K562 (cell line): Measurements from ENCODE around the gene HAPLN3. TPM values are rescaled to one million over a fixed set of nuclear protein-coding genes. Genes with fewer than 3 reads are reported as not detected.

ENCODE experiments used
- ATAC-seq: fragments of 200-7000 bp; cut with Tn5 transposase; 3 replicates; pipeline ENCODE4 v1.9.1; 2020; ENCODE audit warnings: moderate library complexity
- BruUV-seq: library from RNA; stranded (reverse); fragments of 400-500 nt; replicated peaks from 2 replicates; lab custom pipeline; 2021; lab: Mats Ljungman, UMichigan
- CTCF ChIA-PET: fragments of 300-600 bp; formaldehyde crosslinking; extraction: SDS; loops from one replicate; lab custom pipeline; 2021; ENCODE audit warnings: low intra/inter-chr PET ratio; lab: Yijun Ruan, JAX
- POLR2A ChIA-PET: fragments of 300-600, 350-650 bp; sonication (Branson Sonifier 250); formaldehyde crosslinking; extraction: SDS; loops from one replicate; lab custom pipeline; 2021; ENCODE audit warnings: antibody characterized with exemption, inconsistent platforms; lab: Yijun Ruan, JAX
- DNase-seq, 4 experiments: peaks; one replicate each; pipeline versions ENCODE4 v3.0.0 to v3.0.0-alpha.2; 2011 to 2018; ENCODE audit warnings: low spot score in 3 of 4, mixed read lengths in 3 of 4; ENCODE audit errors: extremely low read depth in 1 of 4
- FAIRE-seq: peaks from 2 replicates; lab custom pipeline; 2011; peaks lifted over from hg19 to GRCh38; lab: Jason Lieb, UNC
- H2AFZ ChIP-seq: 2 replicates; pipeline ENCODE4 v1.6.0; 2011; ENCODE audit warnings: low read depth, low read length, control low read depth, inconsistent platforms
- H3K27ac ChIP-seq: fragments of 200-600 bp; 3 replicates; pipeline ENCODE4 v1.8.0; 2011; ENCODE audit warnings: low read depth, mild to moderate bottlenecking, control low read depth, inconsistent platforms, low read length, moderate library complexity, mixed read lengths; ENCODE audit errors: extremely low read depth
- H3K27me3 ChIP-seq, 2 experiments: fragments of 300-600 bp in 1 of 2; 2 replicates in 1 of 2; 3 replicates in 1 of 2; pipeline versions ENCODE4 v1.6.0 to v1.8.0; 2011; ENCODE audit warnings: inconsistent platforms in 2 of 2, low read length in 2 of 2, mild to moderate bottlenecking in 1 of 2, mixed read lengths in 1 of 2, moderate library complexity in 1 of 2; ENCODE audit not compliant: control insufficient read depth in 2 of 2, insufficient read depth in 2 of 2
- H3K36me3 ChIP-seq: fragments of 300-600 bp; 3 replicates; pipeline ENCODE4 v1.8.0; 2011; ENCODE audit warnings: mild to moderate bottlenecking, low read length, inconsistent platforms; ENCODE audit not compliant: control insufficient read depth, insufficient read depth
- H3K4me1 ChIP-seq, 2 experiments: fragments of 200-600 bp in 1 of 2; replicated peaks in 1 of 2; 2 replicates in 1 of 2; 3 replicates in 1 of 2; pipeline versions ENCODE4 v1.5.1 to v1.8.0; 2011; ENCODE audit warnings: inconsistent platforms in 2 of 2, low read length in 2 of 2, mild to moderate bottlenecking in 1 of 2, mixed read lengths in 1 of 2, moderate library complexity in 1 of 2; ENCODE audit not compliant: control insufficient read depth in 2 of 2, insufficient read depth in 2 of 2
- H3K4me2 ChIP-seq: 2 replicates; pipeline ENCODE4 v1.6.1; 2011; ENCODE audit warnings: low read length, control low read depth, inconsistent platforms, mixed read lengths; ENCODE audit not compliant: insufficient read depth
- H3K4me3 ChIP-seq: fragments of 200-600 bp; sonication (generic), shearing (Covaris generic); 2 replicates; pipeline ENCODE4 v1.5.1; 2016; ENCODE audit warnings: control low read depth, inconsistent platforms
- H3K79me2 ChIP-seq: fragments of 200-600 bp; 3 replicates; pipeline ENCODE4 v1.8.0; 2011; ENCODE audit warnings: low read length, inconsistent platforms; ENCODE audit not compliant: control insufficient read depth, insufficient read depth
- H3K9ac ChIP-seq, 2 experiments: 2 replicates each; pipeline versions ENCODE4 v1.6.0 to v1.6.1; 2011; ENCODE audit warnings: low read depth in 2 of 2, low read length in 2 of 2, control low read depth in 1 of 2, inconsistent platforms in 1 of 2, mild to moderate bottlenecking in 1 of 2, mixed read lengths in 1 of 2; ENCODE audit not compliant: insufficient read depth in 1 of 2
- H3K9me1 ChIP-seq: one replicate; pipeline ENCODE4 v1.6.0; 2011; ENCODE audit warnings: inconsistent platforms, mild to moderate bottlenecking, low read length, moderate library complexity; ENCODE audit not compliant: control insufficient read depth, insufficient read depth
- H3K9me3 ChIP-seq: replicated peaks from 2 replicates; pipeline ENCODE4 v1.5.1; 2011; ENCODE audit warnings: low read depth, low read length, inconsistent platforms; ENCODE audit not compliant: control insufficient read depth, insufficient read depth
- H4K20me1 ChIP-seq: replicated peaks from 2 replicates; pipeline ENCODE4 v1.6.1; 2011; ENCODE audit warnings: low read length, inconsistent platforms, mixed read lengths; ENCODE audit not compliant: control insufficient read depth, insufficient read depth
- ATF4 ChIP-seq: fragments of 450-650 bp; formaldehyde crosslinking; IDR thresholded peaks from 2 replicates; pipeline ENCODE4 v1.4.0; 2022; ENCODE audit warnings: mild to moderate bottlenecking, moderate library complexity
- BCLAF1 ChIP-seq, 2 experiments: fragments of 450-650 bp in 1 of 2; IDR thresholded peaks; 2 replicates each; pipeline ENCODE4 v1.6.1; 2011 to 2017; ENCODE audit warnings: low read depth in 2 of 2, antibody characterized with exemption in 1 of 2, borderline replicate concordance in 1 of 2, low read length in 1 of 2, mild to moderate bottlenecking in 1 of 2, mixed read lengths in 1 of 2; ENCODE audit not compliant: control insufficient read depth in 1 of 2
- ELF4 ChIP-seq: fragments of 450-650 bp; formaldehyde crosslinking; IDR thresholded peaks from 2 replicates; pipeline ENCODE4 v1.4.0; 2022; ENCODE audit warnings: missing genetic modification characterization
- GTF3C2 ChIP-seq: IDR thresholded peaks from 3 replicates; pipeline ENCODE4 v1.6.1; 2011; ENCODE audit warnings: borderline replicate concordance, mild to moderate bottlenecking, moderate library complexity; ENCODE audit not compliant: insufficient read length; ENCODE audit errors: extremely low read depth
- HEY1 ChIP-seq: fragments of 250-450 bp; sonication (Bioruptor Pico); IDR thresholded peaks from 2 replicates; pipeline ENCODE4 v1.5.0; 2020; ENCODE audit warnings: mild to moderate bottlenecking, moderate library complexity, borderline replicate concordance
- HMBOX1 ChIP-seq: sonication (generic); IDR thresholded peaks from 2 replicates; pipeline ENCODE4 v1.6.1; 2016
- MAFK ChIP-seq: IDR thresholded peaks from 2 replicates; pipeline ENCODE4 v1.6.1; 2011; ENCODE audit warnings: low read length, improper control_type of control experiment
- NFE2L1 ChIP-seq: fragments of 450-650 bp; IDR thresholded peaks from 2 replicates; pipeline ENCODE4 v1.6.1; 2016; ENCODE audit warnings: missing genetic modification characterization, low read depth, mild to moderate bottlenecking, missing compliant biosample characterization, moderate library complexity, borderline replicate concordance
- SMAD1 ChIP-seq: fragments of 150-350 bp; IDR thresholded peaks from 2 replicates; pipeline ENCODE4 v1.6.1; 2014; ENCODE audit warnings: low read length, low read depth; ENCODE audit not compliant: partially characterized antibody
- TAF15 ChIP-seq: fragments of 200-400 bp; formaldehyde crosslinking; IDR thresholded peaks from 2 replicates; pipeline ENCODE4 v1.6.1; 2017; ENCODE audit warnings: mild to moderate bottlenecking, low read depth, low read length, moderate library complexity
- ZEB2 ChIP-seq: fragments of 450-650 bp; IDR thresholded peaks from 2 replicates; pipeline ENCODE4 v1.6.1; 2016
- ZNF212 ChIP-seq: fragments of 450-650 bp; formaldehyde crosslinking; IDR thresholded peaks from 2 replicates; pipeline ENCODE4 v1.4.0; 2020; ENCODE audit warnings: mild to moderate bottlenecking
- ZNF263 ChIP-seq: sonication (generic); formaldehyde crosslinking; IDR thresholded peaks from 2 replicates; pipeline ENCODE4 v1.8.0; 2022; ENCODE audit warnings: mild to moderate bottlenecking, missing genetic modification reagents, borderline replicate concordance
- ZSCAN32 ChIP-seq: fragments of 450-650 bp; formaldehyde crosslinking; IDR thresholded peaks from 2 replicates; pipeline ENCODE4 v1.4.0; 2020; ENCODE audit warnings: mild to moderate bottlenecking, moderate library complexity
- WGBS: fragments of 100-300 bp; shearing (Covaris generic); methylation state at CpG from one replicate; pipeline ENCODE4 v1.1.6; 2016; ENCODE audit warnings: low coverage, mixed read lengths; ENCODE audit not compliant: insufficient coverage; ENCODE audit errors: missing lambda C conversion rate; 5-methylcytosine and 5-hydroxymethylcytosine counted together
- in situ Hi-C: fragments of 300-500 bp; cut with MboI; formaldehyde crosslinking; loops from 4 replicates; pipeline ENCODE4 v1.15.0; 2018; ENCODE audit warnings: inconsistent platforms, mixed read lengths
- intact Hi-C: fragments of 100-400 bp; cut with micrococcal nuclease; formaldehyde crosslinking; loops from 2 replicates; pipeline ENCODE4 v1.14.2; 2022
- polyA plus RNA-seq, 8 experiments: library from polyadenylated mRNA; depleted of rRNA in 4 of 8; stranded (reverse) in 5 of 8; unstranded in 3 of 8; fragments of >200 nt; fragmentation: Nextera tagmentation in 2 of 8; fragmentation: Illumina TruSeq in 1 of 8; extraction: Ambion mirVana in 2 of 8; extraction: Trizol in 1 of 8; gene quantifications; 2 replicates each; pipeline versions ENCODE4 v1.2.1 to v1.2.3, GENCODE V29; 2011 to 2014; ENCODE audit warnings: inconsistent platforms in 1 of 8, missing spikeins in 1 of 8
- total RNA-seq, 7 experiments: library from RNA; depleted of rRNA in 6 of 7; stranded (reverse); fragments of >200 nt in 6 of 7; fragmentation: Illumina TruSeq in 2 of 7; extraction: Trizol in 2 of 7; gene quantifications; 2 replicates each; pipeline versions ENCODE4 v1.2.1 to v1.2.3, GENCODE V29; 2011 to 2021; ENCODE audit warnings: low replicate concordance in 1 of 7

The HAPLN3 gene
- total and polyA plus RNA-seq, 9 of the 15 experiments (the other 6 are each of a cell fraction or from before 2014, with no cell fraction given): 0.04 to 2.4 (median 0.65) TPM

GRCh38 chr15:88838667-88839066 lies 56.7 kb downstream of the HAPLN3 start:
- no peaks in the 10 kb centered on the region; the same call in 1 of the 2 replicates for H4K20me1 ChIP-seq
- WGBS: 4% methylated on average over 16 of the region's 18 CpGs
- no peak overlapping the region for H3K4me3 ChIP-seq
- BruUV-seq: no TSS peak
- H3K9me1 ChIP-seq: no peaks in the 10 kb centered on the region
- H3K9ac ChIP-seq: peak overlapping the region in 1 of 2 experiments; percentile 65; a peak in 2 of 4 replicates
- FAIRE-seq: no peak
- ATAC-seq: peak; percentile 81
- in situ Hi-C loops (no loop called here), intact Hi-C loops (loop anchor here (5.0 kb wide), 1 partner anchor 34 kb away; no protein-coding TSS in a partner anchor)
- ChIA-PET POLR2A (interaction anchor here (0.5 to 0.7 kb wide), 3 partner anchors 31 to 142 kb away, joined by 3 read pairs; no protein-coding TSS in a partner anchor), CTCF (interaction anchor here (0.5 kb wide), 1 partner anchor 12 kb away, joined by 4 read pairs; no protein-coding TSS in a partner anchor)
- H3K27ac ChIP-seq: no peak overlapping the region
- H3K27me3 ChIP-seq: peaks cover 15 to 33% of the 10 kb centered on the region in 2 experiments; a peak in 4 of 5 replicates
- DNase-seq: peak; percentile 33 to 52 (median 48)
- H3K9me3 ChIP-seq: no peaks in the 10 kb centered on the region
- peak overlapping the region; percentile 56 for H2AFZ ChIP-seq
- peaks cover 0 to 16% of the 10 kb centered on the region in 2 experiments; a peak in 3 of 5 replicates for H3K4me1 ChIP-seq
- H3K79me2 ChIP-seq: no peaks in the 10 kb centered on the region
- peak overlapping the region; percentile 29; the same call in 1 of the 2 replicates for H3K4me2 ChIP-seq
- no peaks in the 10 kb centered on the region for H3K36me3 ChIP-seq
- TF ChIP-seq GTF3C2 (no peak), ZEB2 (no peak), SMAD1 (no peak), ZNF212 (CRISPR knock-in tag) (no peak), BCLAF1 (IDR thresholded peaks at IDR 0.05; ENCODE audit: borderline replicate concordance in 1 of 2, control insufficient read depth in 1 of 2, low read depth in 2 of 2, low read length in 1 of 2) (no peak), MAFK (no peak), ELF4 (CRISPR knock-in tag) (no peak), HEY1 (CRISPR knock-in tag) (no peak), TAF15 (no peak), NFE2L1 (tag) (no peak), ZSCAN32 (no peak), HMBOX1 (no peak), ZNF263 (CRISPR knock-in tag) (no peak), ATF4 (CRISPR knock-in tag) (no peak)
